SKM-1 treated with dmso at 0.1 percent for 144 hours (cell line): ENCODE data around the gene MBOAT2.
"Not testable (repeated sequence)": the region's sequence is repeated elsewhere in the genome, so short reads cannot be mapped to it uniquely, and the experiment has no call there.

Experiments
- DNase-seq: peaks from one replicate; lab custom pipeline; 2025; ENCODE audit not compliant: unreplicated experiment; lab: John Stamatoyannopoulos, UW

The MBOAT2 gene

DNA sequence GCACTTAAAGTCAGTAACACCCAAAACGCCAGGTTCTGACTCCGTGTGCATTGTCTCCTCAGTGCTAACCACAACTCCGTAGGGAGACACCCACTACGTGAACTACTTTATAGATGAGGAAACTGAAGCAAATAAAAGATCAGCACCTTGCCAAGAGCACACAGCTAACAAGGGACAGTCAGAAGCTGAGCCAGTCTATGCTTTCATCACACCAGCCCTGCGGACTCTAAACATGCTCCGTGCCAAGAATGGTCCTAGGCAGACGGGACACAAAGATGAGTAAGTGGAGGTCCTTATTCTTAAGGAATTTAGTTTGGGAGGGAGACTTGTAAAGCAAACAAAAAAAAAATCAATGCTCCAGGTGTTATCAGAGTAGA lies 9.6 kb downstream of the MBOAT2 start:
- DNase-seq: no peak

DNA sequence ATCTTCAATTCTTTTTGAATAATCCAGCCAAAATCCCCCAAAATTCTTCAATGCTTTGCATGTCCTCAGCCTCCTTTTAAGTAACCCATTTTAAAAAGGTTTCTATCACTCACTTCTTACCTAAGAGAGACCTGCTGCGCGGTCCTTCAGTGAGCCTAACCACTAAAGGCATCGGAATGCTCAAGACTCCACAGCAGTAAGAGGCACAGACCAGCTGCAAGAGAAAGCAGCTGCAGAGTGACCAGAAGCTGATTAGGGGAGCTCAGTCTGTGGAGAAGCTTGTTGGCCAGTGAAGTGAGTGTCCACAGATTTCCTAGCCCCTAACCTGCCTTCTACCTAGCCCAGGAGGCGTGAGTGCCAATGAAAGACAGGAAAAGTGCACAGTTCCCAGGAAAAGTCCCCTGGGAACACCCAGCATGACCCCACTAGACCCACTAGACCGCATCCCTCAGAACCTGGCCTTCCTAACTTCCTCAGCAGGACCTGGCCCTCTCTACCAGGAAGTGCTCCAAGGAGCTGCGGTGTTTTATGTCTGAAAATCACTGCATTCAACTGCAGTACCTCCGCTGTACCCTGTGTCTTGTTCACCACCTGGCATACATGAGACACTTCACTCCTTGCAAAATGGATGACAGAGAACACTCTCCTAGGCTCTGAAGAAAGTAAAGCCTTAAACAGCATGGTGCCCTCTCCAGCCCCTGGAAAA lies 10.1 kb downstream of the MBOAT2 start:
- no peak for DNase-seq

DNA sequence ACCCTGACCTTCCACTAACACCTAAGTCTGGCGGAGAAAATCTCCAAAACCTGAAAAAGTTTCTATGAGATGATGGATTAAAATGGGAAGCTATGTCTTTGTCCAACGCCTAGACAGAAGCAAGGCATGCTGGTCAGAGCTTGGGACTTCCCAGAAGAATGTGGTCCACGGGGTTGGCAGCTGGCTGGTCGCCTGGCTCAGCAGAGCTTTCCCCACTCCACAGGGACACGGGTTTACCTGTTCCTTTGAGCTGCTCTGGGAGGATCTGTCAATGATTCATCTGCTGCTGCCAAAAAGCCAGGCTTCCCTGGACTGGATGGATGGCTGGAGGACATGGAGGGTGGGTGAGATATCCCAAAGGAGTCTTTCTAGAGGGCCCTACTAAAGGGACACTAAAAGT lies 10.8 kb downstream of the MBOAT2 start:
- DNase-seq: no peak

DNA sequence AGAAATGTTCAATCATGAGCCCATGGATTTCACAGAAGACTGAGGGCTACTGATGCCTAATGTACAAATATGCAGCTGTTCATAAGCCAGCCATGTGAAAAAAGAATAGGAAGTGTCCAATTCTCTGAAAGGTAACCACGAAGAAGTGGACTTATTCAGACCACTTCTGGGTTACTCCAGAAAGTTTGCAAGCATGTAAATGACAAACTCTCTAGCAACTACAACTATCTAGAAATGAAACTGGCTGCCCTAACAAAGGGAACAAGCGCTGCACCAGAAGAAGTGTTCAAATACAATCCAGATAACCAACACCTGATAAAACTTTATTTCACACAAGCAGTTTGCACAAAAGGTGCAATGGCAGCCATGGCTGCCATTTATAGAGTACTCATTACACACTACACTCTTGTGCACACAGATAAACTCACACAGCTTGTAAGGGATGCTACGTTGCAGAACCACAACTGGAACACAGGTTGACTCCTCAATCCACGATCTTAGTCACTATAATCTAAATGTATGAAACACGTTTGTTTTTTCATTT lies 13.9 kb downstream of the MBOAT2 start:
- no peak for DNase-seq

DNA sequence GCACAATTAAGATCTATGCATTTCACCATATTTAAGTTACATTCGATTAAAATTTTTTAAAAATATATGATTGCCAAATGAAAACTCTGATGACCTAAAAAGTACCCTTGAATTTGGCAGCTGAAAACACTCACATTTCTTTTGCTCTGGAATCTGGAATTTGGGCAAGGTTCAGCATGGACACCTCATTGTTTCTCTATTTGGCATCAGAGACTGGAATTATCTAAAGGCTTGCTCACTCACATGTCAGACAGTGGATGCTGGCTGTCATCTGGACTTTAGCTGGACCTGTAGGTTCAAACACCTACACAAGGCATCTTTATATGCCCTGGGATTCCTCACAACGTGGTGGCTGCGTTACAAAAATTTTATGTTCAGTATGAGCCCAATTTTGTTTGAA lies 16.1 kb downstream of the MBOAT2 start:
- DNase-seq: no peak

DNA sequence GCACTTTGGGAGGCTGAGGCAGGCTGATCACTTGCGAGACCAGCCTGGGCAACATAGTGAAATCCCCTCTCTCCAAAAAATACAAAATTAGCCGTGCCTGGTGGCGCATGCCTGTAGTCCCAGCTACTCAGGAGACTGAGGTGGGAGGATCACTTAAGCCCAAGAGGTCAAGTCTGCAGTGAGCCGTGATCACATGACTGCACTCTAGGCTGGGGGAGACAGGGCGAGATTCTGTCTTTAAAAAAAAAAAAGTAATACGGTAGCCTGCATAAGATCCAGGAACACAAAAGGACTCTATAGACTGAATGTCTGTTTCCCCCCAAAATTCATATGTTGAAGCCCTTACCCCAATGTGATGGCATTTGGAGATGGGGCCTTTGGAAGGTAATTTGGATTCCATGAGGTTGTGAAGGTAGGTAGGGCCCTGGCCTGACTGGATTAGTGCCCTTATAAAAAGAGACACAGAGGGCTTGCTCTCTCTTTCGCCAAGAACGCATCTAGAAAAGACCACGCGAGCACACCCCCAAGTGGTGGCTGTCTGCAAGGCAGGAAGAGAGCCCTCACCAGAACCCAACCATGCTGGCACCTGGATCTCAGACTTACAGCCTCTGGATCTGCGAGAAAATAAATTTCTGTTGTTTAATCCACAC lies 17.0 kb downstream of the MBOAT2 start:
- DNase-seq: no peak

DNA sequence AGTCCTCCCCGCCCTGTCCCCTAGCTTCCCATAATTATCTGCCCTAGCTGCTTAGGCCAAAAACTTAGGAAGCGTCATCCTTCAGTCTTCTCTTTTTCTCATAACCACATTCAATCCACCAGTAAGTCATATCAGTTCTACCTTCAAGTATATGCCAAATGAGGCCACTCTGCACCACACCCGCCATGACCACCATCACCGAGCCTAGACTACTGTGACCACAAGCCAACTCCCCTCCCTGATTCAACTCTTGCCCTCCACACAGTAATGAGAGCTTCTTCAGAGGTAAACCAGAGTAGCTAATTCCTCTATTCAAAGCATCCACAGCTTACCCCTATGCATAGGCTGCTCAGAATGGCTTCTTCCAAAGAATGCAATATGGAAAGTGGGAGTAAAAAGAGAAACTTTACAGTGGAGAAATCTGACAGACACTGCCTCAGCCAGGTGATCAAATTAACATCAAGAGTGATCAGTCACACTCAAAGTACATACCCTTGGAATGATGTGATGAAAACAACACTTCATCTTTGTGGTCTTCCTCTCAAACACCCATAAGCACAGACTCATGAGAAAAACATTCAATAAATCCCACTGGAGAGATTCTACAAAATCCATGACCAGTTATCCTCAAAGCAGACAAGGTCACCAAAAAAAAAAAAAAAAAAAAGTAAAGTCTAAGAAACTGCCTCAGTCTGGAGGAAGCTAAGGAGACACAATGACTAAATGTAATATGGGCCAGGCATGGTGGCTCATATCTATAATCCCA lies 17.7 kb downstream of the MBOAT2 start:
- DNase-seq: no peak

DNA sequence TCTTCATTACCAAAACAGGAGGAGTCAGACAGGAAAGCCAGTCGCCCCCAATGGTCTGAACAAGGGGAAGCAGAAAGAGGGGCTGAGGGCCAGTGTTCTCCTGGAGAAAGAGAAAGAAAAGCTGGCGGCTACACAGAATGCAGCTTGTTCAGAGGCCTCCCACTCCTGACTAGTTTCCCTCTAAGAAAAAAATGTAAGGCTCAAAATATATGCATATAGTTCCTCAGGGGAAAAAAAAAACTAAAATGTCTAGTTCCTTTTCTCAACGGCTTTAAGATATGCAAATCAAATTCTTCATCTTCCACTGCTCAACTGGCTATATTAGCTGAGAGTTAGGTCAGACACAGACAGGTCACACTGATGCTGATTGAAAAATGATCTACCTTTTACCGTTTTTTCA lies 18.6 kb downstream of the MBOAT2 start:
- DNase-seq: no peak

DNA sequence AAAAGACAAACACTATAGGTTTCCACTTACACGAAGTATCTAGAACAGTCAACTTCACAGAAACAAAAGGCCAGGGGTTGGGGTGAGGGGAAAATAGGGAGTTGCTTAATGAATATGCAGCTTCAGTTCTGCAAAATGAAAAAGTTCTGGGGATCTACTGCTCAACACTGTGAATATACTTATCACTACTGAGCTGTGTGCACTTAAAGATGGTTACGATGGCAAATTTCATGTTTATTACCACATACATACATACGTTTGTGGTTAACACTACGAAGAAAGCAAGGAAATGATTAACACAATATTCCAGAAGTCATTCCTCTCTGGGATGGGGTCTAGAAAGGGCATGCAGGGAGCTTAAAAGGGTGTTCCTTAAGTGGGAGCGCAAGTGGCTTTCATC lies 19.3 kb downstream of the MBOAT2 start:
- DNase-seq: peak; percentile 31

DNA sequence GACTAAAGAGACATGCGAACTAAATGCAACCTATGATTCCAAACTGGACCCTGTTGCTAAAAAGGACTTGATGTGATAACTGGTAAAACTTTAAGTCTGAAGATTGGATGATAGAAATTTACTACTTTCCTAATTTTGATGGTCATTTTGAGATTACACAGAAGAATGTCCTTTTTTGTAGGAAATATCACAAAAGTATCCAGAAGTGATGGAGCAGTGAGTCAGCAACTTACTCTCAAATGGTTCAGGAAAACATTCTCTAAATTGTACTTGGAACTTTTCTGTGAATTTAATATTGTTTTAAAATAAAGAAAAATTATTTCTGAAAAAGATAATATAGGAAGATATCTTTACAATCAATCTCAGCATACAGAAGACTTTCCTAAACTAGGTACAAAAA lies 19.9 kb downstream of the MBOAT2 start:
- no peak for DNase-seq

DNA sequence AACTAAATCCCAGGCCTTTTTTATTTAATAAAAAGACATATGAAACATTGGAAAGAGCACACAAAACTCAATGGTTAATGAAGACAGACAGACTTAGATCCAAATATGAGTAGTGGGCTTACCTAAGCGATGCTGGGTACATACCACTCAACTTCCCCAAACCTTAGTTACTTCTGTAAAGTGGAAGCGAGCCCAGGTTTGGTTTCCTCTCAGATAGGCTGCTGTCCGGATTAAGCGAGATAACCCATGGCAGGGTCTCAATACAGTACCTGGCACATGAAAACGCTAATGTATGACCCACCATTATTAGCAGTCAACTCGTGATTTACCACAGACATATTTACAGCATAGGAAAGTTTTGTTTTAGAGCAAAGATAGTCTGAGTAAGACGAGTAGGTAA lies 21.6 kb downstream of the MBOAT2 start:
- DNase-seq: no peak

DNA sequence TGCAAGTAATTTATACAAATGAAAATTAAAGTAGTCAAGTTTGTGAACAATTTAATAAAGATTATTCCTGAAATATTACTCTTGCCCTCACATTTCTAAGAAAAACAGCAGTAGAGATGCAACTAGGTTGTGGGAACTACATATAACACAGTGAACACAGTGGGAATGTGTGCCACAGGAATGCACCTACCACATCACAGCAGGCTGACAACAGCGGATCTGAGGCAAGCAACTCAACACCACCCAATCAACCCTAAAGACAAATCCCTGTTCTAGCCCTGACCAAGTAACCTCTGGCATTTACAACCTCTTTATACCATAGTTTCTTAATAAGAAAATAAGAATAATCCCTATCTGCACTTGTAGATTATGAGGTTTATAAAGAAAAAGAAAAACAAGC lies 23.4 kb downstream of the MBOAT2 start:
- no peak for DNase-seq

DNA sequence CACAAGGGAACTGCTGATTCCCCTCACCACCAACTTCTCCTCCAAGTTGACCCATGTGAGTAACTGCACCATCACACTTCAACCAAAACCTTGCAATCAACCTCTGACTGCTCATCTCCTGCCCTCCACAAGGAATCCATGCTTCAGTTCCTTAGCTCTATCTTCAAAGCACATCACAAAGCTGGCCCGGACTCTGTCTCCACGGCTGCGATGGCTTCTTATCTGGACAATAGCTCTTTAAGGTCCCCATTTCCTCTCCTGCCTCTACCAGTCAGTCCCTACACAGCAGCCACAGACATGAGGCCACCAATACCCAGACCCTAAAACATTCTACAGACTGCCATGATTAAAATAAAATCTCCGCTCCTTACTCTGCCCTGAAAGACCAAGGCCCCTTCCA lies 25.7 kb downstream of the MBOAT2 start:
- no peak for DNase-seq

DNA sequence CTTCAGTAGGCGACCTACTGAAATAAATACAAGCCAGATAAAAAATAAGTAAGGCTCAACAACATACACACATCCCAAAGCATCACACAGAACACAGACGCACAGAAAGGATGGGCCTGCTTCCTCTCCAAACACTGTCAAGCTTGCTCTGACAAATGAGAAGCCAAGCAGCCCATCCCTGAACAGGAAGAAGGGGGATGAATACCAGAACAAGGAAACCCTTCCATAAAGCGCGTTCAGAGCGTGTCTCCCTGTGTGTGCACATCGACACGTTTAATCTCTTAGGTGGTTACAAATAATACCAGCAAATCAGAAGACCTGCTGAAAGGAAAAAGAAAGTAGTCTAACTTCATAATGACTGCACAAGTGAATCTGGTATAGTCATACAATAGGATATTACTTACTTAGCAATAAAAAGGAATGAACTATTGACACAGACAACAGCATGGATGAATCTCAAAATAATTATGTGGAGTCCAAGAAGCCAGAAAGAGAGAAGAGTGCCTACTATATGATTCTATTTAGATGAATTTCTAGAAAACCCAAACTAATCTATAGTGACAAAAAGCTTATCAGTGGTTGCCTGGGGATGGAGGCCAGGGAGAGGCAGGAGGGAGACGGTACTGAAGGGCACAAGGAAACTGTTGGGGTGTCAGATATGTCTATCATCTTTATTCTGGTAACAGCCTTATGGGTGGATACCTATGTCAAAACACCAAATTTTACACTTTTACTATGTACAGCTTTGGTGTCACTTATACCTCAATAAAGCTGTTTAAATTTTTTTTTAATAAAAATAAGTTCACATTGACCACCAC lies 26.8 kb downstream of the MBOAT2 start:
- DNase-seq: no peak

DNA sequence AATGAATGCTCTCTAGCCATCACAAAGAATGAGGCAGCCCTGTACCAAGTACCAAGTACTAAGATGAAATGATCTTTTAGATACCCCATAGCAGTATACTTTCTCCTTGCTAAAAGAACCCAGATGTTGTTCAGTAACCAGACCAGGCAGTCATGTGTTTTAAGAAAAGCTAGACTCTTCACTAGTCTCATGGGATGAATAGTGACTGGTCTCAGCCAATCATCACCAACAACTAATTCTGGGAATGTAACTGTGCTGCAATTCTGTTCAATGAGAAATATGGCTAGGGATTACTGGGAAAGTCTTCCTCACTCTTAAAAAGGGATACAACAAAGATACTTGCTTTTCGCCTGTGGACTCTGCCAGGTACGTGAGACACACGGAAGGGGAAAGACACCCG lies 29.5 kb downstream of the MBOAT2 start:
- DNase-seq: no peak

DNA sequence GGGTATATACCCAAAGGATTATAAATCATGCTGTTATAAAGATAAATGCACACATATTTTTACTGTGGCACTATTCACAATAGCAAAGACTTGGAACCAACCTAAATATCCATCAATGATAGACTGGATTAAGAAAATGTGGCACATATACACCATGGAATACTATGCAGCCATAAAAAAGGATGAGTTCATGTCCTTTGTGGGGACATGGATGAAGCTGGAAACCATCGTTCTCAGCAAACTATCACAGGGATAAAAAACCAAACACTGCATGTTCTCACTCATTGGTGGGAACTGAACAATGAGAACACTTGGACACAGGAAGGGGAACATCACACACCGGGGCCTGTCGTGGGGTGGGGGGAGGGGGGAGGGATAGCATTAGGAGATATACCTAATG lies 30.5 kb downstream of the MBOAT2 start:
- not testable (repeated sequence) for DNase-seq

DNA sequence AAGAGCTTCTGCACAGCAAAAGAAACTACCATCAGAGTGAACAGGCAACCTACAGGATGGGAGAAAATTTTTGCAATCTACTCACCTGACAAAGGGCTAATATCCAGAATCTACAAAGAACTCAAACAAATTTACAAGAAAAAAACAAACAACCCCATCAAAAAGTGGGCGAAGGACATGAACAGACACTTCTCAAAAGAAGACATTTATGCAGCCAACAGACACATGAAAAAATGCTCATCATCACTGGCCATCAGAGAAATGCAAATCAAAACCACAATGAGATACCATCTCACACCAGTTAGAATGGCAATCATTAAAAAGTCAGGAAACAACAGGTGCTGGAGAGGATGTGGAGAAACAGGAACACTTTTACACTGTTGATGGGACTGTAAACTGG lies 30.9 kb downstream of the MBOAT2 start:
- not testable (repeated sequence) for DNase-seq

DNA sequence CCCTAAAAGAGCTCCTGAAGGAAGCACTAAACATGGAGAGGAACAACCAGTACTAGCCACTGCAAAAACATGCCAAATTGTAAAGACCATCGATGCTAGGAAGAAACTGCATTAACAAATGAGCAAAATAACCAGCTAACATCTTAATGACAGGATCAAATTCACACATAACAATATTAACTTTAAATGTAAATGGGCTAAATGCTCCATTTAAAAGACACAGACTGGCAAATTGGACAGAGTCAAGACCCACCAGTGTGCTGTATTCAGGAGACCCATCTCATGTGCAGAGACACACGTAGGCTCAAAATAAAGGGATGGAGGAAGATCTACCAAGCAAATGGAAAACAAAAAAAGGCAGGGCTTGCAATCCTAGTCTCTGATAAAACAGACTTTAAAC lies 34.1 kb downstream of the MBOAT2 start:
- not testable (repeated sequence) for DNase-seq

DNA sequence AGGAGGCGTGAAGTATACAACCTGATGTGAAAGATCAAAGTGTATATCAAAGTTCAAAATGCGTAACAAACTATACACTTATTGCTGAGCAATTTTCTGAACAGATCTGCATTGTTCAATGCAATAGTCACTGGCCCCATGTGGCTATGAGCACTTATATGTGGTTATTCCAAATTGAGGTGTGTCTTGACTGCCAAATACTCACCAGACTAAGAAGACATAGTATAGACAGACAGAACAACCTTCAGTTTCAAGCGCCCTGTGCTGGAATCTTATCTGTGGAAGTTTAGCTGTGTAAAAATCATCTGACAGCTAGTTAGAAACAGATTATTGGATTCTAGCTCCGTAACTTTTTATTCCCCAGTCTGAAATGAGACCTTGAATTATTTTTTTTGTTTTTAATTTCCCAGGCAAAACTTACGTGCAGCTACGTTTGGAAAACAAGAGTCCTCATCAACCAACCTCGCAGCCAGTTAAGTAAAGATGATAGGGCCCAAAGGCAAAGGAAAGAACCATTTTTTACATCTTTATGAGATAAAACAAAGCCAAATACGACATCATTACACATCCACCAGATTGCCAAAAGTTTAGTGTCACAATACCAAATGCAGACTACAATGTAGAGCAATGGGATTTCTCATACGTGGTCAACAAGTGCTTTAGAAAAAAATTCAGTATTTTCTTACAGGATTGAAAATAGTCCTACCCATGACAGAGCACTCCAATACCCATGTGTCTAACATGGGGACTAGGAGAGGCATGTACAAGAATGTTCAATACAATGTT lies 37.2 kb downstream of the MBOAT2 start:
- no peak for DNase-seq

DNA sequence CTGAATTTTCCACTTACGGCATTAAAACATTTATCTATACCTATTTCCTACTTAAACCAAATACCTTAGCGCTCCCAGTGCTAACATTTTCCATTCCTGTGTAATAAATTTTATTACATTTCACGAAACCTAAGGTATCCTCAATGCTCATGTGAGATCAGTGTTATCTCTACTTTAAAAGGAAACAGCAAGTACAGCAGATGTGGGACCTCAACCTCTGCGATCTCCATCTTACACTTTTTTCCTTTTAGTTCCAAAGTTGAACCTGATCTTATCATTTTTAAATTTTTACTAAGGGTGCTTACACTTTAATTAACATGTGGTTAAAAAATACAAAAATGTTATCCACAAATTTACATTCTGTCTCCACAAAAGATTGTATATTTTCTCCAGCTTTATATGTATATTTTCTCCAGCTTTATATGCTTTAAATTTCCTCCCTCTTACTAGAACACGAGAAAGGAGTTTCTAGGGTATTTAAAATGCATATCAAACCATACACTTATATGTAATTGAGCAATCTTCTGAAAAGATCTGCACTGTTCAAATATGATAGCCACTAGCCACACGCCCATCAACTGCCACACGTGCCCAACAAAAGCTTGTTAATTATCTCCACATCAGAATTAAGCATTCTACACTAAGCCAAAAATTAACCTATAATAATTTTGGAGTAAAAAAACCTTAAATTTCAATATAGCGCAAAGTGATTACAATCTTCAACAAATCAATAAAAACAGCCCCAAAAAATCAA lies 38.1 kb downstream of the MBOAT2 start:
- no peak for DNase-seq
